Keratinocyte (primary cell): ENCODE data around the gene COL20A1.

Experiments used
- CTCF ChIP-seq, 3 experiments: IDR thresholded peaks in 1 of 3; conservative IDR thresholded peaks in 1 of 3; optimal IDR thresholded peaks in 1 of 3; 2 replicates in 2 of 3; 3 replicates in 1 of 3; pipeline versions ENCODE3 to v1.5.1; 2011; ENCODE audit warnings: low read length in 3 of 3, mild to moderate bottlenecking in 3 of 3, moderate library complexity in 2 of 3, control low read depth in 1 of 3, inconsistent platforms in 1 of 3; ENCODE audit not compliant: insufficient read depth in 2 of 3; ENCODE audit errors: extremely low read depth in 1 of 3
- EZH2 ChIP-seq: IDR thresholded peaks from one replicate; pipeline ENCODE4 v1.6.1; 2012; ENCODE audit warnings: inconsistent platforms, mild to moderate bottlenecking, low read length, moderate library complexity

GRCh38 chr20:63291811-63292210, 1.2 kb upstream of the COL20A1 start:
- TF ChIP-seq CTCF (optimal IDR thresholded peaks at IDR 0.05 in 1 of 3, IDR thresholded peaks at IDR 0.05 in 1 of 3, conservative IDR thresholded peaks at IDR 0.05 in 1 of 3; ENCODE audit: extremely low read depth in 1 of 3, insufficient read depth in 2 of 3, low read length in 3 of 3) (no peak), EZH2 (no peak)
